Measurements from ENCODE around the gene GKN2.
"Not testable (repeated sequence)": the region's sequence is repeated elsewhere in the genome, so short reads cannot be mapped to it uniquely, and the experiment has no call there.

Gene GKN2

GRCh38 chr2:68955432-68955831 lies 2.7 kb upstream of the GKN2 start:
- DNase-seq: not testable (repeated sequence)

GRCh38 chr2:68951899-68952298 lies 794 bp downstream of the GKN2 start:
- DNase-seq: no peak

- no peak for DNase-seq
Measured at GRCh38 chr2:68948710-68949109, 4.0 kb downstream of the GKN2 start.

- no peak for DNase-seq
Measured at GRCh38 chr2:68946117-68946516, 6.6 kb downstream of the GKN2 start.

GRCh38 chr2:68943581-68944568 lies 8.8 kb downstream of the GKN2 start:
- DNase-seq: peak; percentile 41

- no peak for DNase-seq
Measured at GRCh38 chr2:68942827-68943226, 9.9 kb downstream of the GKN2 start.

- no peak for DNase-seq
Measured at GRCh38 chr2:68940369-68940768, 12.3 kb downstream of the GKN2 start.

GRCh38 chr2:68939962-68940361 lies 12.7 kb downstream of the GKN2 start:
- DNase-seq: no peak

- DNase-seq: no peak
Measured at GRCh38 chr2:68938938-68939337, 13.8 kb downstream of the GKN2 start.

- no peak for DNase-seq
Measured at GRCh38 chr2:68937346-68938055, 15.2 kb downstream of the GKN2 start.

- no peak for DNase-seq
Measured at GRCh38 chr2:68936889-68937288, 15.8 kb downstream of the GKN2 start.

GRCh38 chr2:68936427-68936826 lies 16.3 kb downstream of the GKN2 start:
- DNase-seq: no peak

- no peak for DNase-seq
Measured at GRCh38 chr2:68935471-68935870, 17.2 kb downstream of the GKN2 start.

GRCh38 chr2:68934021-68934420 lies 18.7 kb downstream of the GKN2 start:
- DNase-seq: no peak

- no peak for DNase-seq
Measured at GRCh38 chr2:68932402-68932801, 20.3 kb downstream of the GKN2 start.

GRCh38 chr2:68931799-68932198 lies 20.9 kb downstream of the GKN2 start:
- no peak for DNase-seq

- no peak for DNase-seq
Measured at GRCh38 chr2:68931149-68931711, 21.5 kb downstream of the GKN2 start.

- DNase-seq: no peak
Measured at GRCh38 chr2:68926796-68927195, 25.9 kb downstream of the GKN2 start.

GRCh38 chr2:68925295-68925896 lies 27.3 kb downstream of the GKN2 start:
- DNase-seq: peak; percentile 41

- DNase-seq: no peak
Measured at GRCh38 chr2:68921646-68922045, 31.0 kb downstream of the GKN2 start.

- no peak for DNase-seq
Measured at GRCh38 chr2:68920481-68921170, 32.1 kb downstream of the GKN2 start.

GRCh38 chr2:68918497-68918896 lies 34.2 kb downstream of the GKN2 start:
- no peak for DNase-seq
